MCF 10A (cell line): ENCODE measurements around the gene LPA. TPM values are rescaled to one million over a fixed set of nuclear protein-coding genes. Genes with fewer than 3 reads are reported as not detected.

Experiments used
- BruUV-seq: library from RNA; stranded (reverse); fragments of 400-500 nt; replicated peaks from 2 replicates; lab custom pipeline; 2021; lab: Mats Ljungman, UMichigan
- CTCF ChIA-PET: fragments of 300-600 bp; sonication (Branson Sonifier 250); formaldehyde crosslinking; extraction: SDS; loops from one replicate; lab custom pipeline; 2021; ENCODE audit warnings: antibody characterized with exemption, inconsistent platforms; lab: Yijun Ruan, JAX
- POLR2A ChIA-PET: fragments of 300-600, 350-650 bp; sonication (Branson Sonifier 250); formaldehyde crosslinking; extraction: SDS; loops from one replicate; lab custom pipeline; 2020; ENCODE audit warnings: antibody characterized with exemption, inconsistent platforms; lab: Yijun Ruan, JAX
- DNase-seq: peaks from one replicate; pipeline ENCODE4 v3.0.0-alpha.2; 2018; ENCODE audit not compliant: unreplicated experiment
- H3K27ac Mint-ChIP-seq: one replicate; pipeline ENCODE4 v1.8.0; 2022; ENCODE audit warnings: mild to moderate bottlenecking, low read depth, mixed read lengths; ENCODE audit not compliant: unreplicated experiment
- H3K27me3 Mint-ChIP-seq: one replicate; pipeline ENCODE4 v1.8.0; 2022; ENCODE audit warnings: mixed read lengths; ENCODE audit not compliant: insufficient read depth, unreplicated experiment
- H3K36me3 Mint-ChIP-seq: one replicate; pipeline ENCODE4 v1.8.0; 2022; ENCODE audit warnings: mild to moderate bottlenecking, moderate library complexity, mixed read lengths; ENCODE audit not compliant: insufficient read depth, unreplicated experiment
- H3K4me1 Mint-ChIP-seq: one replicate; pipeline ENCODE4 v1.8.0; 2022; ENCODE audit warnings: mixed read lengths; ENCODE audit not compliant: insufficient read depth, unreplicated experiment
- H3K4me3 Mint-ChIP-seq: one replicate; pipeline ENCODE4 v1.8.0; 2022; ENCODE audit warnings: mild to moderate bottlenecking, moderate library complexity, mixed read lengths; ENCODE audit not compliant: unreplicated experiment
- H3K9me3 Mint-ChIP-seq: one replicate; pipeline ENCODE4 v1.8.0; 2022; ENCODE audit warnings: mixed read lengths; ENCODE audit not compliant: unreplicated experiment
- intact Hi-C: fragments of 100-400 bp; cut with micrococcal nuclease; formaldehyde crosslinking; loops from 2 replicates; pipeline ENCODE4 v1.14.1; 2022
- total RNA-seq: library from RNA; stranded (reverse); gene quantifications from 2 replicates; pipeline ENCODE4 v1.2.3, GENCODE V29; 2022
- TF ChIP-seq, protein P1 (sequence below): fragments of 200-600 bp; IDR thresholded peaks from one replicate; pipeline ENCODE4 v1.8.0; 2022; ENCODE audit warnings: antibody characterized with exemption, mild to moderate bottlenecking; ENCODE audit not compliant: unreplicated experiment

LPA gene
- total RNA-seq, 1 experiment from 2014 or later = not detected

DNA sequence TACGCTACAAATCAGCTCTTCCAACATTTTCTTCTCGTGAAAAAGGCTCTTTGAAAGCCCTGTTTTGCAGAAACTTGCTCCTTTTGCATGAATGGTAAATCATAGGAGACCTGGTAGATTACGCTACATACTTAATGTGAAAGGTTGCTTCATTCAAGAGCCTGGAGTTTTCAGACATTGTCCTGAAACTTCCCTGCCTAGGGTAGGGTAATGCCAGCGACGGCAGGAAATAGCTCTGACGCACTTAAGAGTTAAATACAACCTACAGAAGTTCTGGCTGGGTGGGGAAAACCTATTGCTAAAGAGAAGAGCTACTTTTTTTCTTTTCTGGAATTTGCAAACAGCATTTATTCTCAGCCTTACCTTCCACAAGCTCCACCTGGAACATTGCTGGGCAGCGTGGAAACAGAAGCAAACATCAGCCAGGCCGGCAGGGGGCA lies 144.5 kb downstream of the LPA start:
- TF ChIP-seq, protein P1, sequence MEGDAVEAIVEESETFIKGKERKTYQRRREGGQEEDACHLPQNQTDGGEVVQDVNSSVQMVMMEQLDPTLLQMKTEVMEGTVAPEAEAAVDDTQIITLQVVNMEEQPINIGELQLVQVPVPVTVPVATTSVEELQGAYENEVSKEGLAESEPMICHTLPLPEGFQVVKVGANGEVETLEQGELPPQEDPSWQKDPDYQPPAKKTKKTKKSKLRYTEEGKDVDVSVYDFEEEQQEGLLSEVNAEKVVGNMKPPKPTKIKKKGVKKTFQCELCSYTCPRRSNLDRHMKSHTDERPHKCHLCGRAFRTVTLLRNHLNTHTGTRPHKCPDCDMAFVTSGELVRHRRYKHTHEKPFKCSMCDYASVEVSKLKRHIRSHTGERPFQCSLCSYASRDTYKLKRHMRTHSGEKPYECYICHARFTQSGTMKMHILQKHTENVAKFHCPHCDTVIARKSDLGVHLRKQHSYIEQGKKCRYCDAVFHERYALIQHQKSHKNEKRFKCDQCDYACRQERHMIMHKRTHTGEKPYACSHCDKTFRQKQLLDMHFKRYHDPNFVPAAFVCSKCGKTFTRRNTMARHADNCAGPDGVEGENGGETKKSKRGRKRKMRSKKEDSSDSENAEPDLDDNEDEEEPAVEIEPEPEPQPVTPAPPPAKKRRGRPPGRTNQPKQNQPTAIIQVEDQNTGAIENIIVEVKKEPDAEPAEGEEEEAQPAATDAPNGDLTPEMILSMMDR = peak; percentile 85
- Mint-ChIP-seq H3K27me3 (no peaks in the 10 kb centered on the region), H3K9me3 (peaks cover 6% of the 10 kb centered on the region), H3K4me3 (peak overlapping the region; percentile 93), H3K27ac (peak overlapping the region; percentile 67), H3K4me1 (peaks cover 10% of the 10 kb centered on the region), H3K36me3 (no peaks in the 10 kb centered on the region)
- TSS peak; percentile 50 for BruUV-seq
- no peak for DNase-seq
- ChIA-PET CTCF (interaction anchor here (0.5 to 6.8 kb wide), 34 partner anchors 8 to 1362 kb away, joined by 3 to 93 read pairs (median 4); no protein-coding TSS in a partner anchor), POLR2A (interaction anchor here (0.9 kb wide), 2 partner anchors 13 to 303 kb away, joined by 3 to 4 read pairs; no protein-coding TSS in a partner anchor)
- intact Hi-C loops = loop anchor here (1.0 to 5.0 kb wide), 2 partner anchors 149 to 853 kb away; no protein-coding TSS in a partner anchor

DNA sequence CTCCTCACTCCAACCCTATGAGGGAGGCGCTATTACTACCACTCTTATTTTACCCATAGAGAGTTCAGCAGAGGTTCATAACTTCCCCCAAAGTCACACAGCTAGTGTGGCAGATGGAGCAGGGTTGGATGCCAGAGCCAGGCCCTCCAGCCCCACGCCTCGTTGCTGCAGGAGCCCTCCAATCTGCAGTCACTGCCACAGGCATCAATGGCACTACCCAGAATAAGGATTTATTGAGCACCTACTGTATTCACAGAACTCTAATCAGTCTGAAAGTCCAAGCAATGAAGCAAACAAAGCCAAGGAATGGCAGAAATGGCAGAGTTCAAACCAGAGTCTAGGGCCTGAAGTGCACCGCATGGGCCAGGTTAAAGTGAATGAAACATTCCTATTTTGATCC lies 144.9 kb downstream of the LPA start:
- intact Hi-C loops = loop anchor here (1.0 kb wide), 1 partner anchor 149 kb away; no protein-coding TSS in a partner anchor
- Mint-ChIP-seq H3K27me3 (no peaks in the 10 kb centered on the region), H3K4me3 (peak overlapping the region; percentile 93), H3K36me3 (no peaks in the 10 kb centered on the region), H3K4me1 (peaks cover 10% of the 10 kb centered on the region), H3K9me3 (peaks cover 8% of the 10 kb centered on the region), H3K27ac (peak overlapping the region; percentile 67)
- ChIA-PET CTCF (interaction anchor here (0.5 to 6.8 kb wide), 32 partner anchors 8 to 855 kb away, joined by 3 to 93 read pairs (median 4); no protein-coding TSS in a partner anchor), POLR2A (interaction anchor here (0.9 kb wide), 2 partner anchors 14 to 303 kb away, joined by 3 to 4 read pairs; no protein-coding TSS in a partner anchor)
- no peak for DNase-seq
- no TSS peak for BruUV-seq
- TF ChIP-seq, protein P1 = no peak

DNA sequence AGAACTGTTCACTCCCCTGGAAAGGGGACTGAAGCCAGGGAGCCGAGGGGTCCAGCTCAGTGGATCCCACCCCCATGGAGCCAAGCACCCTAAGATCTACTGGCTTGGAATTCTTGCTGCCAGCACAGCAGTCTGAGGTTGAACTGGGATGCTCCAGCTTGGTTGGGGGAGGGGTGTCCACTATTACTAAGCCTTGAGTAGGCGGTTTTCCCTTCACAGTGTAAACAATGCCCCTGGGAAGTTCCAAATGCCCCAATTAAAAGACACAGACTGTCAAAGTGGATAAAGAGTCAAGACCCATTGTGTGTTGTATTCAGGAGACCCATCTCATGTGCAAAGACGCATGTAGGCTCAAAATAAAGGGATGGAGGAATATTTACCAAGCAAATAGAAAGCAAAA lies 150.2 kb downstream of the LPA start:
- Mint-ChIP-seq H3K27ac (no peak overlapping the region), H3K36me3 (no peaks in the 10 kb centered on the region), H3K27me3 (no peaks in the 10 kb centered on the region), H3K9me3 (peaks cover 8% of the 10 kb centered on the region), H3K4me1 (no peaks in the 10 kb centered on the region), H3K4me3 (no peak overlapping the region)
- intact Hi-C loops = no loop called here
- TF ChIP-seq, protein P1 = no peak
- ChIA-PET CTCF (no interaction called here), POLR2A (no interaction called here)
- BruUV-seq = no TSS peak
- DNase-seq = peak; percentile 29

DNA sequence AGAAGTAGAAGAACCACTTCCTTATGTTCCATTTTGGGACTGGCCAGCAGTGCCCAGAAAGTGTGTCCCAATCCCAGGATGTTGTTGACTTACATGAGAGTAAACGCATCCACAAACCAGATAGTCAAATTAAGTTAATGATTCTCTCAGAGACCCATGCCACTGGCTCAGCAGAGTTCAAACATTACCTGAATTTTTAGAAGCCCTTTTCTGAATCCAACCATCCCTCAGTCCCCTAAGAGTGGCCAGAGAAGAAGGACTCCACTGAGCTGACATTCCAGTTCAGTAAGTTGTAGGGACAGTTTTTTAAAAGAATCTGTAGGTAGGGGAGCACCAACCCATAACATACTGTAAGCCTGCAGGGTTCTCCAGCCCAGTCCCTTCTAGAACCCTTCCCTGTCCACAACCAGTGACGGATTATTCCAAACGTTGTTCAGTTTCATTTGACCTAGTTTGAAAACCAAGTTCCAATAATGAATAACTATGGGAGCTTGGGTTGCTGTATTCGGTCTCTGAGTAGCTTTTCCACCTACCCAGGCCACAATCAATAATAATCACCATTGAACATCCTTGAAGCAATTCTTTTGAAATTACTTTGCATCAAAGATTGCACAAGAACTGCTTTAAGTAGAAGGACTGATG lies 153.0 kb downstream of the LPA start:
- Mint-ChIP-seq H3K4me3 (no peak overlapping the region), H3K27ac (no peak overlapping the region), H3K27me3 (no peaks in the 10 kb centered on the region), H3K9me3 (peaks cover 8% of the 10 kb centered on the region), H3K4me1 (no peaks in the 10 kb centered on the region), H3K36me3 (no peaks in the 10 kb centered on the region)
- CTCF ChIA-PET = interaction anchor here (0.7 to 1.7 kb wide), 4 partner anchors 9 to 55 kb away, joined by 3 to 6 read pairs (median 6); no protein-coding TSS in a partner anchor
- BruUV-seq = no TSS peak
- TF ChIP-seq, protein P1 = no peak
- intact Hi-C loops = no loop called here
- POLR2A ChIA-PET = no interaction called here
- no peak for DNase-seq
